Loucy (cell line): Measurements from ENCODE around the gene ZNF613.
A peak's percentile ranks its signal among the peaks of the same experiment; 100 is the strongest.
"Not testable (repeated sequence)": the region's sequence is repeated elsewhere in the genome, so short reads cannot be mapped to it uniquely, and the experiment has no call there.

Experiments used
- H2AFZ ChIP-seq: fragments of 200-600 bp; sonication (generic); 2 replicates; pipeline ENCODE4 v1.6.0; 2016; ENCODE audit warnings: antibody characterized with exemption, mild to moderate bottlenecking, low read length, moderate library complexity
- H3F3A ChIP-seq: fragments of 200-600 bp; 2 replicates; pipeline ENCODE4 v1.6.0; 2016; ENCODE audit warnings: antibody characterized with exemption, low read depth, mild to moderate bottlenecking
- H3K27me3 ChIP-seq: fragments of 200-600 bp; sonication (generic); 2 replicates; pipeline ENCODE4 v1.6.1; 2014; ENCODE audit warnings: low read length, mild to moderate bottlenecking; ENCODE audit not compliant: insufficient read depth, poor library complexity, severe bottlenecking
- H3K36me3 ChIP-seq: fragments of 200-600 bp; sonication (generic); 2 replicates; pipeline ENCODE4 v1.6.1; 2016; ENCODE audit warnings: low read length; ENCODE audit not compliant: insufficient read depth
- H3K4me1 ChIP-seq: fragments of 200-600 bp; sonication (generic); 2 replicates; pipeline ENCODE4 v1.5.1; 2014; ENCODE audit warnings: low read length, mild to moderate bottlenecking; ENCODE audit not compliant: insufficient read depth, poor library complexity, severe bottlenecking
- H3K4me2 ChIP-seq: fragments of 200-600 bp; sonication (generic); 2 replicates; pipeline ENCODE4 v1.6.0; 2014; ENCODE audit warnings: antibody characterized with exemption, low read length, low read depth, mild to moderate bottlenecking; ENCODE audit not compliant: poor library complexity, severe bottlenecking
- H3K4me3 ChIP-seq: fragments of 200-600 bp; sonication (generic); 2 replicates; pipeline ENCODE4 v1.5.1; 2014; ENCODE audit warnings: low read length, mild to moderate bottlenecking, mixed read lengths; ENCODE audit not compliant: poor library complexity, severe bottlenecking
- H3K79me2 ChIP-seq: fragments of 200-600 bp; sonication (generic); 2 replicates; pipeline ENCODE4 v1.6.1; 2014; ENCODE audit warnings: low read length; ENCODE audit not compliant: insufficient read depth
- H3K9ac ChIP-seq: fragments of 200-600 bp; sonication (generic); 2 replicates; pipeline ENCODE4 v1.6.0; 2014; ENCODE audit warnings: mild to moderate bottlenecking, low read depth, low read length, moderate library complexity; ENCODE audit not compliant: poor library complexity, severe bottlenecking
- H3K9me2 ChIP-seq: fragments of 200-600 bp; sonication (generic); replicated peaks from 2 replicates; pipeline ENCODE4 v1.6.1; 2016; ENCODE audit warnings: low read depth, low read length, mixed read lengths
- H3K9me3 ChIP-seq: fragments of 200-600 bp; sonication (generic); 2 replicates; pipeline ENCODE4 v1.6.1; 2014; ENCODE audit warnings: mild to moderate bottlenecking, antibody characterized with exemption, low read length, low read depth; ENCODE audit not compliant: insufficient read depth
- H4K20me1 ChIP-seq: fragments of 200-600 bp; sonication (generic); 2 replicates; pipeline ENCODE4 v1.6.0; 2014; ENCODE audit warnings: antibody characterized with exemption, low read length, mild to moderate bottlenecking; ENCODE audit not compliant: insufficient read depth, poor library complexity, severe bottlenecking
- CTCF ChIP-seq: fragments of 200-600 bp; sonication (generic); conservative IDR thresholded peaks from 2 replicates; pipeline ENCODE4 v1.5.1; 2014; ENCODE audit warnings: mild to moderate bottlenecking, antibody characterized with exemption, low read length
- EZH2phosphoT487 ChIP-seq: fragments of 200-600 bp; IDR thresholded peaks from 2 replicates; pipeline ENCODE4 v1.6.1; 2018; ENCODE audit warnings: antibody characterized with exemption, mild to moderate bottlenecking, moderate library complexity, borderline replicate concordance

Gene ZNF613

GRCh38 chr19:51980116-51980736, 53.0 kb downstream of the ZNF613 start:
- Histone ChIP-seq H3K79me2 (peaks cover 66% of the 10 kb centered on the region), H3K9me3 (peaks cover 4% of the 10 kb centered on the region; the same call in 1 of the 2 replicates)

GRCh38 chr19:51980926-51981325, 53.7 kb downstream of the ZNF613 start:
- peaks cover 74% of the 10 kb centered on the region for H3K79me2 ChIP-seq
- not testable (repeated sequence) for H3K9ac ChIP-seq, H2AFZ ChIP-seq, H3K9me2 ChIP-seq, H3F3A ChIP-seq, H3K36me3 ChIP-seq, H3K27me3 ChIP-seq, H3K4me2 ChIP-seq, H3K4me1 ChIP-seq, H3K9me3 ChIP-seq, H3K4me3 ChIP-seq, H4K20me1 ChIP-seq

More at GRCh38 chr19:51980116-51980736, 53.0 kb downstream of the ZNF613 start:
- Histone ChIP-seq H3K4me3 (no peak overlapping the region), H2AFZ (no peak overlapping the region), H3K4me2 (no peak overlapping the region), H3K9ac (no peak overlapping the region), H3K27me3 (no peaks in the 10 kb centered on the region), H3F3A (no peaks in the 10 kb centered on the region), H3K4me1 (peaks cover 2% of the 10 kb centered on the region), H4K20me1 (no peaks in the 10 kb centered on the region), H3K9me2 (no peaks in the 10 kb centered on the region), H3K36me3 (no peaks in the 10 kb centered on the region)
- TF ChIP-seq CTCF (no peak), EZH2phosphoT487 (no peak)

- Histone ChIP-seq H3K4me2 (peak overlapping the region; percentile 26), H3K27me3 (no peaks in the 10 kb centered on the region), H3K36me3 (no peaks in the 10 kb centered on the region), H3K9me2 (no peaks in the 10 kb centered on the region), H3K9ac (no peak overlapping the region), H3K9me3 (peaks cover 4% of the 10 kb centered on the region; the same call in 1 of the 2 replicates), H3F3A (no peaks in the 10 kb centered on the region), H3K4me1 (peaks cover 9% of the 10 kb centered on the region), H2AFZ (no peak overlapping the region), H3K4me3 (no peak overlapping the region), H3K79me2 (peaks cover 67% of the 10 kb centered on the region), H4K20me1 (peaks cover 8% of the 10 kb centered on the region)
- no peak for TF ChIP-seq CTCF
- TF ChIP-seq EZH2phosphoT487, result no peak
These were observed 56.1 kb downstream of the ZNF613 start for GRCh38 chr19:51983361-51983760.
